HG03378 (cell line): ENCODE measurements around the gene TBL1Y.
"Not testable (repeated sequence)": the region's sequence is repeated elsewhere in the genome, so short reads cannot be mapped to it uniquely, and the experiment has no call there.

Source experiments
- ATAC-seq: cut with Tn5 transposase; IDR thresholded peaks from one replicate; pipeline ENCODE4 v1.9.1; 2021; ENCODE audit warnings: mild to moderate bottlenecking, moderate library complexity; ENCODE audit not compliant: unreplicated experiment

The TBL1Y gene

GRCh38 chrY:6972271-6972887 is 61.9 kb downstream of the TBL1Y start:
- no peak for ATAC-seq

- ATAC-seq = no peak
These were observed 64.5 kb downstream of the TBL1Y start for GRCh38 chrY:6974971-6975370.

GRCh38 chrY:6977783-6978182 is 67.3 kb downstream of the TBL1Y start:
- ATAC-seq = no peak

- no peak for ATAC-seq
These were observed 72.7 kb downstream of the TBL1Y start for GRCh38 chrY:6983221-6983620.

GRCh38 chrY:6987811-6988210 is 77.3 kb downstream of the TBL1Y start:
- ATAC-seq = no peak

- no peak for ATAC-seq
These were observed 79.6 kb downstream of the TBL1Y start for GRCh38 chrY:6989886-6990620.

GRCh38 chrY:6992041-6992440 is 81.5 kb downstream of the TBL1Y start:
- ATAC-seq = no peak

GRCh38 chrY:6995987-6996386 is 85.5 kb downstream of the TBL1Y start:
- ATAC-seq = no peak

- ATAC-seq = no peak
These were observed 87.1 kb downstream of the TBL1Y start for GRCh38 chrY:6997503-6998066.

GRCh38 chrY:6999905-7000304 is 89.4 kb downstream of the TBL1Y start:
- no peak for ATAC-seq

GRCh38 chrY:7002581-7002980 is 92.1 kb downstream of the TBL1Y start:
- ATAC-seq = no peak

- ATAC-seq = no peak
These were observed 97.4 kb downstream of the TBL1Y start for GRCh38 chrY:7007911-7008310.

GRCh38 chrY:7008578-7009355 is 98.3 kb downstream of the TBL1Y start:
- no peak for ATAC-seq

- no peak for ATAC-seq
These were observed 102.6 kb downstream of the TBL1Y start for GRCh38 chrY:7013051-7013450.

- ATAC-seq = no peak
These were observed 106.0 kb downstream of the TBL1Y start for GRCh38 chrY:7016521-7016920.

- ATAC-seq = no peak
These were observed 107.0 kb downstream of the TBL1Y start for GRCh38 chrY:7017244-7018080.

- no peak for ATAC-seq
These were observed 128.5 kb downstream of the TBL1Y start for GRCh38 chrY:7039037-7039436.

GRCh38 chrY:7040662-7041061 is 130.2 kb downstream of the TBL1Y start:
- no peak for ATAC-seq

- ATAC-seq = no peak
These were observed 131.5 kb downstream of the TBL1Y start for GRCh38 chrY:7041983-7042382.

- ATAC-seq = not testable (repeated sequence)
These were observed 142.0 kb downstream of the TBL1Y start for GRCh38 chrY:7052461-7052860.

GRCh38 chrY:7056886-7057285 is 146.4 kb downstream of the TBL1Y start:
- no peak for ATAC-seq
